ENCODE data around the gene MPL.
A peak's percentile ranks its signal among the peaks of the same experiment; 100 is the strongest.
"Not testable (repeated sequence)": the region's sequence is repeated elsewhere in the genome, so short reads cannot be mapped to it uniquely, and the experiment has no call there.

The MPL gene

DNA sequence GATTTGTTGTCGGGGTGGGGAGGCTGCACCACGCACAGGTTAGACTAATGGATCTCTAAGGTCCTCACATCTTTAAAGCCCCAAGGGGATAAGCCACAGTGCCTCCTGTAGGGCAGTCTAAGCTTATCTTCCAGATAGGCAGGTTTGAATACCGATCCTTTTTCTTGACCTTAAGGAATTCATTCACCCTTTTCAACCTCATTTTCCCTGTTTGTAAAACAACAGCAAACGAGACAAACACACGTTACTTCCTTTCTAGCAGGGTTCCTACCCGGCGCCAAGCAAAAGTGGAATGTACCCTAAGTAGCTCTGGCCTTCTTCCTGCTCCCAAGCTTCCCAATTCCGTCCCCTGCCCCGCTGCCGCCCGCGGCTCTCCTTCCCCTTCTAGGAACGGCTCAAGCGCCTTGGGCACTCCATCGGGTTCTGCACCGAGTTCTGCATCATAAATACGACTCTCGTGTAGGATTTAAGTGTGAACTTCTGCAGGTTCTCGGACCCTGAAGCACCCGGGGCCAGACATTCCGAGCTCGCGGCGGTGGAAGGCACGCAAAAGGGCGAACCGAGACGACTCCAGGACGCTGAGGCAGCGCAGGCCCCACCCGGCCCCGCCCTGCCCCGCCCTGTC is 20.6 kb downstream of the MPL start:
- DNase-seq, result peak; percentile 19

GRCh38 chr1:43358746-43359693 is 21.4 kb downstream of the MPL start, which contains the start of gene CDC20:
Gene CDC20 (plus strand): TSS chr1:43358981. CDS start chr1:43359216, 235 bp downstream.
- peak; percentile 99 for DNase-seq

GRCh38 chr1:43359696-43360095 is 22.1 kb downstream of the MPL start:
- DNase-seq, result no peak

DNA sequence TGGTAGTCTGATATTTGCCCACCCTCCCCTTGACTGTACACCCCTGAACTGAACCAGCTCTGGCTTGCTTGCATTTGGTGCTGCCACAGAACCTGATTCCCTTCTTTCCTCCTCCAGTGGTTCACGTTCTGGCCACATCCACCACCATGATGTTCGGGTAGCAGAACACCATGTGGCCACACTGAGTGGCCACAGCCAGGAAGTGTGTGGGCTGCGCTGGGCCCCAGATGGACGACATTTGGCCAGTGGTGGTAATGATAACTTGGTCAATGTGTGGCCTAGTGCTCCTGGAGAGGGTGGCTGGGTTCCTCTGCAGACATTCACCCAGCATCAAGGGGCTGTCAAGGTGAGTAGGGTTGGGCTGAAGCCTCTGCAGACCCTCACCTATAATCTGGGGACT is 23.0 kb downstream of the MPL start:
- DNase-seq, result no peak

DNA sequence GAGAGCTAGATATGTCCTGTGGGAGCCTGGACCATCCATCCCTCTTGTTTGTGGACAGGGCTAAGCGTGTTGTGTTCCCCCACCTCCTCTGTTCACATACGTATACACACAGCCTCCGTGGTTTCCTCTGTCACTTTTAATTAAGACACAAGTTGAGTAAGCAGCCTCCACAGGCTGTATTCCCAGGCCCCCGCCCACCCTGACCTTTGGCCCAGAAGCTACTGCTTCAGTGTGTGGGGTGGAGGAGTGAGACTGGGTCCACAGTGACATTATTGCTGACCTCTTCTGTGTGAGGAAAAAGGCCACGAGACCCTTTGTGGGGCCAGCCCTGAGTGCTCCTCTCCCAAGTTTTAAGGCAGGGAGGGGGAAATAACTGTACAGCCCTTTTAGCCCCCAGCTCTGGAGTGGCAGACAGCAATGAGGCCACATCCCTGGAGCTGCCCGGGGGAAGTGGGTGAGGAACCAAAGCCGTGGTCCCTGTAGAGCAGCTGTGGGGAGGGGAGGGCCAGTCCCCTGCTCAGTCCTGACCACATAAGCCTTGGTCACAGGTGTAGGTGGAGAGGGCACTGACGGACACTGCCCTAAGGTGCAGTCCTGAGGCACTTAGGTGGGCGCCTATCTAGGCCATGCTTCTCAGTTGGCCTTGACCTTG is 25.8 kb downstream of the MPL start:
- no peak for DNase-seq

DNA sequence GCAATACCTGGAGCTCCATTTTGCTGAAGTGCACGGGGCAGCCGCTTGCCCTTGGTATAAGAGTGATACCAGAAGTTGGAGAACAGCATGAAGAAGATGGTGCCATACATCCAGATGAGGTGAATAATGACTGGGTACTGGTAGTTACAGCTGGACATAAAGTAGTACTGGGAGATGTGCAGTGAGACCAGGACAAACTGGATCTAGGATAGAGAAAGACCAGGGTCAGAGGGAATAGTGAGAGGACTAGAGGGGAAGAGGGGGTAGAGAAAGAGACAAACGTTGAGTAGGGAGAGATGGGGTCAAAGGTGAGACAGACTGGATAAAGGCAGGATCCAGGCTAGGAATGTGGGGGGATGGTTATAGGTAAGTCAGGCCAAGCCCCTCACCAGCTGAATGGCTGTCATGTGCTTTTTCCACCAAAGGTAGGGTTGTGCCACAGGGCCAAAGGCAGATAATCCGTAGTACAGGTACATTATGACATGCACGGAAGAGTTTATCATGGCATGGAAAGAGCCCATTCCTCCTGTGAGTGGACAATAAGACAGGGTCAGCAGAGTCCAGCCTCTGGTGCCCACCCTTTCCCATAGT is 26.4 kb downstream of the MPL start:
- no peak for DNase-seq

DNA sequence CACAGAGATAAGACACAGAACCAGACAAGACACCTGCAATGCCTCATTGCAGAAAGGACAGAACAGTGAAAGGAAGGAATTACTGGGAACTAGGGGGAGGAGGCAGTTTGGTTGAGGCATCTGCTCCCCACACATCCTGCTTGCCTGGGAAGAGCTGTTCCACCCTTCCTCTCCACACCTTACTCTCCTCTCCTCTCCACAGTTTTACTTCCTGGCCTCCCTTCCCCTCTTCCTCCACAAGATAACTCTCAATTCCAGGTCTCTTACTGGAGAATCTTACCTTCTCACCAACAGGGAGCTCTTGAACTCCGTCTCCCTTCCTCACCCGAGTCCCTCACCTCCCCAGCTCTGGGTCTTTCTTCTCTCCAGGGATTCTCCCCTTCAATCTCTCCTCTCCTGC is 28.1 kb downstream of the MPL start:
- DNase-seq, result no peak

GRCh38 chr1:43366179-43366578 is 28.6 kb downstream of the MPL start:
- DNase-seq, result no peak

DNA sequence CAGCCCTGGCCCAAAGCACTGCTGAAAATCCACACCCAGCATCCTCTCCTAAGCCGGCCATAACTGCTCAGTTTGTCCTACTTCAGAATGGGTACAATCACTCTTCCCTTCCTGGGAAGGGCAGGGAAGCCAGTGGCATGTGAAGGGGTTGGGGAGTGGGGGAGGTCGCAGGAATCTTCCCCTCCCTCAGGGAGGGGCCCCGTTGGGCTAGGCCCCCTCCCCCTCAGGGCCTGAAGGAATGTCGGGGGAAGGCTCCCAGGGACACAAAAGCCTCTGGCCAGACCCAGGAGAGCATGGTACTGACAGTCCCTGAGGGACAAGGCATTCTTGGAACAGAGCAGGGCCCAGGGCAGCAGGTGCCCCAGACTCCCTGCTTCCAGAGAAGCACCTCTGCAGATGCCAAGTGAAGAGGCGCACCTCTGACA is 29.0 kb downstream of the MPL start:
- DNase-seq, result no peak

- peak; percentile 58 for DNase-seq
Observed at GRCh38 chr1:43367026-43367903, 29.6 kb downstream of the MPL start.

DNA sequence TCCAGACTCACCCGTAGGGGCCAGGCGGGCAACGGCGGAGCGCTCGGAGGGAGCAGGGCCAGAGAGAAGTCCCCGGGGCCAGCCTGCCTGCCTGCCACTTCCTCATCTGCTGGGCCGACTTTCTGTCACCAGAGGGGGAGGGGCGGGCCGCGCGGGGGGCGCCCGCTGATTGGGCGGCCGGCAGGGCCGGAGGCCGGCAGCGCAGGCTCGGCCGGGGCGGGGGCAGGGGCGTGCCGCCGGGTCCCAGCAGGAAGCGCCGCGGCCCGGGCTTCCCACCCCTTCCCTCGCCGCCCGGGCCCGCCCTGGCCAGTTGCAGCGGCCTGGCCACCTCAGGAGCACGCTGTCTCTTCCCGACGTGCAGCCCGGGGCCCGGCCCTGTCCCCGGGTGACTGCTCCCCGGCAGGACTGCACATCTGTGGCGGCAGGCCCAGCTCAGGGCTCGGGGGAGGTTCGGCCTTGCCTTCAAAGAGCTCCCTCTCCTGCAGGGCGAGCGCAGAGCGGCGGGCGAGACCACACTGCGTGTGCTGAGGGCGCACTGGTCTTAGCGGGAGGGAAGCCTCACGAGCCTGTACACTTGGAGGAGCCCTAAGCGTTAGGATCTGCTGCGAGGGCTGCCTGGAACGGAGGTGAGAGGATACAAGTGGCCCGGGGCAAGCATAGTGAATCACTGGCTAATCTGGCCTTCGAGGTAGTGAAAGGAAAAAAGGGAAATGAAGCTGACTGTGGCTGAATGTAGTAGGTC is 30.5 kb downstream of the MPL start, which contains the start of gene ELOVL1:
TSS of gene ELOVL1 (minus strand) at position 108 of the 742 bp plus-strand sequence. CDS start 2,402 bp downstream, outside the sequence.
- peak; percentile 85 for DNase-seq

DNA sequence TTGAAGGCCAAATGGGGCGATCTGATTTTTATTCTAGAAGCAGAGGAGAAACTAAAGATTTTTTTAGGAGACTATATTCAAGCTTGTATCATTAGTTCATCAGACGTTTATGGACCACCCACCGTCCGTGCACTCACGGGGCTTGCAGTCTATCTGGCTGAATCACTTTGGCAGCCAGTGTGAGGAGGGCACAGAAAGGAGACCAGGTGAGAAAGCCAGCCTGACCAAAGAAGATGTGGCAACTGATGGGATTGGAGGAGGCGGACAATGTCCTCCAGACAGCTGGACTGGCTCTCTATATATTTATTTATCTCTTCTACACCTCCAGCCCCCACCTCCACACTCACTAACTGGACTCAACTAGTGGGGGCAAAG is 31.0 kb downstream of the MPL start:
- DNase-seq, result no peak

- not testable (repeated sequence) for DNase-seq
Observed at GRCh38 chr1:43369779-43370178, 32.2 kb downstream of the MPL start.

- DNase-seq, result no peak
Observed at GRCh38 chr1:43370564-43370963, 32.9 kb downstream of the MPL start.

- DNase-seq, result no peak
Observed at GRCh38 chr1:43372172-43372571, 34.6 kb downstream of the MPL start.

- no peak for DNase-seq
Observed at GRCh38 chr1:43373066-43373940, 35.7 kb downstream of the MPL start.

GRCh38 chr1:43376723-43377235 is 39.2 kb downstream of the MPL start:
- DNase-seq, result no peak

GRCh38 chr1:43377831-43378230 is 40.2 kb downstream of the MPL start:
- no peak for DNase-seq

- no peak for DNase-seq
Observed at GRCh38 chr1:43379476-43379875, 41.9 kb downstream of the MPL start.

DNA sequence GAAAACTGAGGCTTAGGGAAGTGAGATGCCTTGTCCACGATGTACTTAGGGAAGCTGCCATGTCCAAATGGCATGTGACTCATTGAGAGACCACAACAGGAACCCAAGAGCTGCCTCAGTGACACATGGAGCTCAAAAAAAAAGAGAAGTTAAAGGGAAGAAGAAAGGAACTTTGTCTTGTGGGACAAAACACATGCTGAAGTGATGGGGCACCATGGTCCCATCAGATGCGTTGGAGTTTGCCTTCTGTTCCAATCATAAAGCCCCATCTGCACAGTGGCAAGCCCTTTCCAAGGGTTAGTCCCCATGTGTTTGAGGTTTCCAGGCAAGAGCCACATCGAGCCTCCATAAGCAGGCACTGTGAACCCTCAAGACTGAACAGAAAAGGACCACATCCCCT is 44.0 kb downstream of the MPL start:
- DNase-seq, result no peak

Data from activated naive CD4-positive, alpha-beta T cell treated with anti-CD3 and anti-CD28 coated beads, Interleukin-2, amount 50 U/mL, for 16 hours (primary cell).